Body of pancreas (tissue), 4 donors: ENCODE data around the gene TUBB2B. TPM values are rescaled to one million over a fixed set of nuclear protein-coding genes. Genes with fewer than 3 reads are reported as not detected.

Experiments
- ATAC-seq: fragments of 150-250 bp; one replicate; pipeline ENCODE4 v1.9.1; 2016
- DNase-seq, 4 donors: peaks; one replicate each; pipeline ENCODE4 v3.0.0-alpha.2; 2019
- H3K27ac ChIP-seq, 4 donors: fragments of 200-600 bp; sonication (generic); 1 replicate in 3 of 4; 2 replicates in 1 of 4; pipeline versions ENCODE4 v1.5.1 to v1.6.1; 2016 to 2019; ENCODE audit warnings: mild to moderate bottlenecking in 1 of 4, mixed read lengths in 1 of 4, moderate library complexity in 1 of 4
- H3K27me3 ChIP-seq, 2 donors: fragments of 200-600 bp; sonication (generic); one replicate each; pipeline ENCODE4 v1.6.0; 2016; ENCODE audit warnings: mild to moderate bottlenecking in 1 of 2
- H3K36me3 ChIP-seq, 2 donors: fragments of 200-600 bp; sonication (generic); replicated peaks in 1 of 2; 2 replicates each; pipeline ENCODE4 v1.5.1; 2016; ENCODE audit warnings: low read depth in 2 of 2; ENCODE audit not compliant: insufficient read depth in 1 of 2
- H3K4me1 ChIP-seq: fragments of 200-600 bp; sonication (generic); one replicate; pipeline ENCODE4 v1.6.0; 2016
- H3K4me3 ChIP-seq, 2 donors: fragments of 200-600 bp; sonication (generic); 1 replicate in 1 of 2; 2 replicates in 1 of 2; pipeline ENCODE4 v1.5.1; 2016 to 2019
- H3K9me3 ChIP-seq, 3 donors: fragments of 200-600 bp; sonication (generic); 1 replicate in 2 of 3; 2 replicates in 1 of 3; pipeline ENCODE4 v1.5.1; 2016
- CTCF ChIP-seq, 7 experiments: fragments of 450-650 bp in 4 of 7; fragments of 200-600 bp in 3 of 7; sonication (generic) in 3 of 7; IDR thresholded peaks; one replicate each; pipeline ENCODE4 v1.5.1; 2016 to 2019; ENCODE audit warnings: antibody characterized with exemption in 7 of 7
- POLR2A ChIP-seq, 3 donors: fragments of 450-650 bp; IDR thresholded peaks; one replicate each; pipeline ENCODE4 v1.6.1; 2016; ENCODE audit warnings: antibody characterized with exemption in 3 of 3, mild to moderate bottlenecking in 2 of 3
- WGBS, 2 donors: methylation state at CpG; one replicate each; pipeline ENCODE4 v1.1.5; 2017; 5-methylcytosine and 5-hydroxymethylcytosine counted together
- intact Hi-C: fragments of 100-400 bp; cut with DNase I; formaldehyde crosslinking; loops from one replicate; pipeline ENCODE4 v1.15.1; 2023
- total RNA-seq, 2 donors: library from RNA; depleted of rRNA; stranded (reverse); fragments of >200 nt; gene quantifications; one replicate each; pipeline ENCODE4 v1.1.0, GENCODE V29; 2016

Gene TUBB2B
- total RNA-seq, 2 donors from 2014 or later: 1.3 to 10.6 TPM

GRCh38 chr6:3232017-3232945, 4.8 kb upstream of the TUBB2B start:
- peaks cover 0 to 12% of the 10 kb centered on the region in 2 donors for H3K27me3 ChIP-seq
- no peaks in the 10 kb centered on the region for H3K36me3 ChIP-seq
- H3K9me3 ChIP-seq: no peaks in the 10 kb centered on the region
- peak overlapping the region; percentile 52 for H3K4me3 ChIP-seq
- DNase-seq (no peak), ATAC-seq (no peak)
- WGBS, 2 donors: 12 to 16% methylated on average over 17 to 23 of the region's 23 CpGs
- no peak for TF ChIP-seq CTCF (IDR thresholded peaks at IDR 0.05)
- TF ChIP-seq POLR2A (IDR thresholded peaks at IDR 0.05): no peak
- H3K27ac ChIP-seq: peak overlapping the region; percentile 82 to 88 (median 86)
- intact Hi-C loops: no loop called here
- peaks cover 46% of the 10 kb centered on the region for H3K4me1 ChIP-seq

- no peaks in the 10 kb centered on the region for H3K36me3 ChIP-seq
- H3K4me1 ChIP-seq: peaks cover 54% of the 10 kb centered on the region
- no peaks in the 10 kb centered on the region for H3K9me3 ChIP-seq
- peaks cover 0 to 12% of the 10 kb centered on the region in 2 donors for H3K27me3 ChIP-seq
- peak overlapping the region; percentile 82 to 88 (median 86) for H3K27ac ChIP-seq
- DNase-seq (peak; percentile 93 to 94 (median 94)), ATAC-seq (peak; percentile 91)
- TF ChIP-seq POLR2A (IDR thresholded peaks at IDR 0.05) (peak; percentile 60 to 83 (median 80)), CTCF (IDR thresholded peaks at IDR 0.05) (no peak)
- peak overlapping the region; percentile 52 for H3K4me3 ChIP-seq
- 0 to 1% methylated on average over 16 to 47 of the region's 47 CpGs for WGBS, 2 donors
- intact Hi-C loops: no loop called here
These were observed 4.0 kb upstream of the TUBB2B start for GRCh38 chr6:3231247-3232016.

- no peaks in the 10 kb centered on the region for H3K9me3 ChIP-seq
- peak overlapping the region; percentile 52 for H3K4me3 ChIP-seq
- no peak for TF ChIP-seq CTCF (IDR thresholded peaks at IDR 0.05)
- TF ChIP-seq POLR2A (IDR thresholded peaks at IDR 0.05): no peak
- H3K27ac ChIP-seq: peak overlapping the region; percentile 82 to 88 (median 86)
- ATAC-seq (peak; percentile 3), DNase-seq (no peak)
- no peaks in the 10 kb centered on the region for H3K36me3 ChIP-seq
- WGBS, 2 donors: 7 to 11% methylated on average over 10 to 11 of the region's 11 CpGs
- intact Hi-C loops: no loop called here
- peaks cover 55% of the 10 kb centered on the region for H3K4me1 ChIP-seq
- peaks cover 0 to 12% of the 10 kb centered on the region in 2 donors for H3K27me3 ChIP-seq
These were observed 3.4 kb upstream of the TUBB2B start for GRCh38 chr6:3230900-3231246.

- Histone ChIP-seq H3K36me3 (no peaks in the 10 kb centered on the region), H3K4me3 (no peak overlapping the region), H3K27me3 (peaks cover 0 to 12% of the 10 kb centered on the region in 2 donors), H3K9me3 (no peaks in the 10 kb centered on the region), H3K27ac (no peak overlapping the region), H3K4me1 (peaks cover 55% of the 10 kb centered on the region)
- TF ChIP-seq POLR2A (IDR thresholded peaks at IDR 0.05) (no peak), CTCF (IDR thresholded peaks at IDR 0.05) (no peak)
- DNase-seq (no peak), ATAC-seq (no peak)
- 27 to 41% methylated on average over 11 of the region's 11 CpGs for WGBS, 2 donors
- intact Hi-C loops: no loop called here
These were observed 2.9 kb upstream of the TUBB2B start for GRCh38 chr6:3230256-3230882.
